Measurements from ENCODE around the gene SLC13A4.

DNA sequence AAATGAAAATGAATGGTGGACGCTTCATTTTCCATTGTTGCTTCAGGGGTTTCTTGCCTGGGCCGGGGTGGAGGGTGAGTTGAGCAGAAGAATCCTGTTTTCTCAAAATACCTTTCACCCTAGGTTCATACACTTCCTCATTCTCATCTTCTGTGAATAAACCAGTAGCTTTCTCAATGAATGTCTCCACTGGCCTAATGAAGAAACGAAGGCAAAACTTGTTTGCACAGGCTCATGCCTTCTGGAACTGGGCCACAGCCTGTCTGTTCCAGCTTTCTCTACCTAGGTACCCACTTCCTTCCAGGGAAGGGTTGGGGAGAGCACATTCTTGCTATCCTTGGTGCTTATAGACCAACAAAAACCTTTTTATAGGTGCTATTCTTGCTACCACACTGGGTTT is 44.4 kb downstream of the SLC13A4 start:
- TF ChIP-seq EZH2 (IDR thresholded peaks at IDR 0.05; ENCODE audit: borderline replicate concordance, low read depth, low read length, poor library complexity, severe bottlenecking) = no peak
- TF ChIP-seq, protein P1, sequence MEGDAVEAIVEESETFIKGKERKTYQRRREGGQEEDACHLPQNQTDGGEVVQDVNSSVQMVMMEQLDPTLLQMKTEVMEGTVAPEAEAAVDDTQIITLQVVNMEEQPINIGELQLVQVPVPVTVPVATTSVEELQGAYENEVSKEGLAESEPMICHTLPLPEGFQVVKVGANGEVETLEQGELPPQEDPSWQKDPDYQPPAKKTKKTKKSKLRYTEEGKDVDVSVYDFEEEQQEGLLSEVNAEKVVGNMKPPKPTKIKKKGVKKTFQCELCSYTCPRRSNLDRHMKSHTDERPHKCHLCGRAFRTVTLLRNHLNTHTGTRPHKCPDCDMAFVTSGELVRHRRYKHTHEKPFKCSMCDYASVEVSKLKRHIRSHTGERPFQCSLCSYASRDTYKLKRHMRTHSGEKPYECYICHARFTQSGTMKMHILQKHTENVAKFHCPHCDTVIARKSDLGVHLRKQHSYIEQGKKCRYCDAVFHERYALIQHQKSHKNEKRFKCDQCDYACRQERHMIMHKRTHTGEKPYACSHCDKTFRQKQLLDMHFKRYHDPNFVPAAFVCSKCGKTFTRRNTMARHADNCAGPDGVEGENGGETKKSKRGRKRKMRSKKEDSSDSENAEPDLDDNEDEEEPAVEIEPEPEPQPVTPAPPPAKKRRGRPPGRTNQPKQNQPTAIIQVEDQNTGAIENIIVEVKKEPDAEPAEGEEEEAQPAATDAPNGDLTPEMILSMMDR (conservative IDR thresholded peaks at IDR 0.05; ENCODE audit: low read depth, low read length) = no peak
